ENCODE data around the gene ABHD8. TPM values are rescaled to one million over a fixed set of nuclear protein-coding genes. Genes with fewer than 3 reads are reported as not detected.

Gene ABHD8
- total and polyA plus RNA-seq, 2 of the 13 experiments (the other 11 are each of a cell fraction or from before 2014, with no cell fraction given), result 6.3 to 7.2 TPM

GRCh38 chr19:17248011-17248776 lies 55.0 kb downstream of the ABHD8 start (continued):
- peak; percentile 8 for TF ChIP-seq ZNF781 (CRISPR knock-in tag; IDR thresholded peaks at IDR 0.05; ENCODE audit: borderline replicate concordance, not compliant biosample characterization)
- peak; percentile 85 for TF ChIP-seq AKAP8 (CRISPR knock-in tag; IDR thresholded peaks at IDR 0.05)
- TF ChIP-seq BRCA1 (CRISPR knock-in tag; IDR thresholded peaks at IDR 0.05), result no peak
- peak; percentile 56; the same call in 1 of the 2 replicates for TF ChIP-seq MIXL1 (CRISPR knock-in tag; IDR thresholded peaks at IDR 0.05)
- peak; percentile 71; the same call in 1 of the 2 replicates for TF ChIP-seq ETV6 (CRISPR knock-in tag; conservative IDR thresholded peaks at IDR 0.05)
- TF ChIP-seq ZNF710 (CRISPR knock-in tag; IDR thresholded peaks at IDR 0.05; ENCODE audit: borderline replicate concordance), result peak; percentile 68; the same call in 1 of the 2 replicates
- TF ChIP-seq ZNF597 (CRISPR knock-in tag; IDR thresholded peaks at IDR 0.05), result no peak
- TF ChIP-seq SIX4 (CRISPR knock-in tag; IDR thresholded peaks at IDR 0.05), result peak; percentile 77
- TF ChIP-seq FOSL1 (CRISPR knock-in tag; IDR thresholded peaks at IDR 0.05; ENCODE audit: borderline replicate concordance), result no peak
- TF ChIP-seq DNMT3B (CRISPR knock-in tag; conservative IDR thresholded peaks at IDR 0.05), result no peak
- peak; percentile 81; the same call in 1 of the 2 replicates for TF ChIP-seq ZNF512B (CRISPR knock-in tag; IDR thresholded peaks at IDR 0.05; ENCODE audit: borderline replicate concordance)
- TF ChIP-seq ZNF672 (CRISPR knock-in tag; IDR thresholded peaks at IDR 0.05), result no peak
- TF ChIP-seq ARNTL (CRISPR knock-in tag; IDR thresholded peaks at IDR 0.05), result peak; percentile 92
- TF ChIP-seq THAP9 (CRISPR knock-in tag; IDR thresholded peaks at IDR 0.05; ENCODE audit: borderline replicate concordance), result peak; percentile 71
- 0 out of 2 replicates have a peak, but pooled peaks have one; percentile 34 for TF ChIP-seq ZNF512 (CRISPR knock-in tag; IDR thresholded peaks at IDR 0.05)
- TF ChIP-seq RXRB (CRISPR knock-in tag; IDR thresholded peaks at IDR 0.05; ENCODE audit: borderline replicate concordance), result peak; percentile 98
- TF ChIP-seq ASH2L (IDR thresholded peaks at IDR 0.05; ENCODE audit: insufficient read length, low read depth, low read length), result peak; percentile 65
- TF ChIP-seq ZNF761 (CRISPR knock-in tag; conservative IDR thresholded peaks at IDR 0.05), result 0 out of 2 replicates have a peak, but pooled peaks have one; percentile 64
